HepG2 (cell line): ENCODE data around the gene SOX8. TPM values are rescaled to one million over a fixed set of nuclear protein-coding genes. Genes with fewer than 3 reads are reported as not detected.

Experiments
- AGO2 ChIP-seq: fragments of 200-400 bp; formaldehyde crosslinking; optimal IDR thresholded peaks from 2 replicates; pipeline ENCODE3; 2017; ENCODE audit warnings: mild to moderate bottlenecking, low read depth, low read length, moderate library complexity
- CHD2 ChIP-seq: IDR thresholded peaks from 2 replicates; pipeline ENCODE4 v1.6.1; 2011; ENCODE audit warnings: low read depth, low read length, improper control_type of control experiment
- CTCF ChIP-seq: sonication (generic); formaldehyde crosslinking; IDR thresholded peaks from 2 replicates; pipeline ENCODE4 v1.5.0; 2020; ENCODE audit warnings: mild to moderate bottlenecking, missing genetic modification reagents, moderate library complexity
- HNRNPL ChIP-seq: fragments of 200-400 bp; formaldehyde crosslinking; IDR thresholded peaks from 2 replicates; pipeline ENCODE4 v1.6.1; 2017; ENCODE audit warnings: mild to moderate bottlenecking, low read depth, low read length
- IKZF4 ChIP-seq: sonication (generic); formaldehyde crosslinking; IDR thresholded peaks from 2 replicates; pipeline ENCODE4 v1.5.1; 2020; ENCODE audit warnings: borderline replicate concordance, mild to moderate bottlenecking, low read depth, missing genetic modification reagents; ENCODE audit errors: not compliant biosample characterization
- KAT8 ChIP-seq: IDR thresholded peaks from 2 replicates; pipeline ENCODE4 v1.6.1; 2016; ENCODE audit warnings: missing genetic modification reagents, missing compliant biosample characterization
- KDM6A ChIP-seq: IDR thresholded peaks from 2 replicates; pipeline ENCODE4 v1.6.1; 2016; ENCODE audit warnings: low read depth
- MED13 ChIP-seq: sonication (generic); formaldehyde crosslinking; IDR thresholded peaks from 2 replicates; pipeline ENCODE4 v1.5.0; 2020; ENCODE audit warnings: missing genetic modification reagents
- MED8 ChIP-seq: sonication (generic); formaldehyde crosslinking; IDR thresholded peaks from 2 replicates; pipeline ENCODE4 v1.8.1; 2023; ENCODE audit warnings: mild to moderate bottlenecking, missing genetic modification reagents; ENCODE audit not compliant: insufficient replicate concordance
- NCOR1 ChIP-seq: fragments of 200-600 bp; sonication (generic); IDR thresholded peaks from 2 replicates; pipeline ENCODE4 v1.7.0; 2017; ENCODE audit warnings: antibody characterized with exemption, low read length, borderline replicate concordance
- PHF5A ChIP-seq: IDR thresholded peaks from one replicate; pipeline ENCODE4 v1.6.1; 2018; ENCODE audit warnings: low read depth, missing genetic modification reagents; ENCODE audit not compliant: unreplicated experiment
- RXRB ChIP-seq: IDR thresholded peaks from 2 replicates; pipeline ENCODE4 v1.6.1; 2016; ENCODE audit warnings: borderline replicate concordance, missing genetic modification reagents, missing compliant biosample characterization
- UBTF ChIP-seq: sonication (generic); formaldehyde crosslinking; IDR thresholded peaks from 2 replicates; pipeline ENCODE4 v1.4.0; 2020; ENCODE audit warnings: mild to moderate bottlenecking, missing genetic modification reagents
- ZBTB37 ChIP-seq: sonication (generic); formaldehyde crosslinking; IDR thresholded peaks from 2 replicates; pipeline ENCODE4 v1.4.0; 2020; ENCODE audit warnings: mild to moderate bottlenecking, missing genetic modification reagents
- ZBTB39 ChIP-seq: sonication (generic); formaldehyde crosslinking; IDR thresholded peaks from 2 replicates; pipeline ENCODE4 v1.5.0; 2020; ENCODE audit warnings: missing genetic modification reagents
- ZNF354B ChIP-seq: sonication (generic); formaldehyde crosslinking; IDR thresholded peaks from 2 replicates; pipeline ENCODE4 v1.8.0; 2022; ENCODE audit warnings: mild to moderate bottlenecking, missing genetic modification reagents
- ZNF501 ChIP-seq: sonication (generic); formaldehyde crosslinking; IDR thresholded peaks from 2 replicates; pipeline ENCODE4 v1.5.1; 2020; ENCODE audit warnings: mild to moderate bottlenecking, moderate library complexity, missing genetic modification reagents
- ZNF773 ChIP-seq: sonication (generic); formaldehyde crosslinking; IDR thresholded peaks from 2 replicates; pipeline ENCODE4 v1.4.0; 2020; ENCODE audit warnings: missing genetic modification reagents, borderline replicate concordance
- ZNF879 ChIP-seq: sonication (generic); formaldehyde crosslinking; IDR thresholded peaks from 2 replicates; pipeline ENCODE4 v1.8.1; 2023; ENCODE audit warnings: missing genetic modification reagents
- polyA plus RNA-seq, 8 experiments: library from polyadenylated mRNA; depleted of rRNA in 3 of 8; stranded (reverse) in 7 of 8; unstranded in 1 of 8; fragments of >200 nt; fragmentation: Illumina TruSeq in 4 of 8; extraction: Trizol in 4 of 8; gene quantifications; 2 replicates each; pipeline versions ENCODE4 v1.2.1 to v1.2.3, GENCODE V29; 2011 to 2016; ENCODE audit warnings: low read depth in 4 of 8, missing spikeins in 1 of 8, mixed read lengths in 1 of 8; ENCODE audit not compliant: insufficient read depth in 1 of 8
- total RNA-seq, 5 experiments: library from RNA; depleted of rRNA; stranded (reverse); fragments of >200 nt; fragmentation: Illumina TruSeq; extraction: Trizol; gene quantifications; 2 replicates each; pipeline ENCODE4 v1.2.3, GENCODE V29; 2016; ENCODE audit warnings: low read depth in 1 of 5

SOX8 gene
- total and polyA plus RNA-seq, 2 of the 13 experiments (the other 11 are each of a cell fraction or from before 2014, with no cell fraction given): 0.20 to 0.28 TPM

- TF ChIP-seq ZBTB39 (CRISPR knock-in tag): no peak
- TF ChIP-seq UBTF (CRISPR knock-in tag): peak; percentile 92
- TF ChIP-seq ZNF773 (CRISPR knock-in tag): no peak
- TF ChIP-seq KAT8 (CRISPR knock-in tag): 0 out of 2 replicates have a peak, but pooled peaks have one; percentile 48
- TF ChIP-seq IKZF4: peak; percentile 69
- TF ChIP-seq ZNF879 (CRISPR knock-in tag): no peak
- peak; percentile 45; the same call in 1 of the 2 replicates for TF ChIP-seq RXRB (CRISPR knock-in tag)
- TF ChIP-seq CTCF (CRISPR knock-in tag): peak; percentile 38
- TF ChIP-seq ZNF354B (CRISPR knock-in tag): no peak
- TF ChIP-seq NCOR1: no peak
- TF ChIP-seq MED8 (CRISPR knock-in tag): no peak
- TF ChIP-seq ZNF501 (CRISPR knock-in tag): peak; percentile 74; the same call in 1 of the 2 replicates
- TF ChIP-seq MED13 (CRISPR knock-in tag): 0 out of 2 replicates have a peak, but pooled peaks have one; percentile 24
- peak; percentile 95 for TF ChIP-seq HNRNPL
- TF ChIP-seq AGO2: peak; percentile 75
- TF ChIP-seq PHF5A (CRISPR knock-in tag): no peak
- TF ChIP-seq ZBTB37 (CRISPR knock-in tag): no peak
- no peak for TF ChIP-seq KDM6A
- no peak for TF ChIP-seq CHD2
Measured at GRCh38 chr16:972316-973002, 9.1 kb upstream of the SOX8 start (continued).
